Measurements from ENCODE around the gene RGCC.

RGCC gene

GRCh38 chr13:41459432-41460073 lies 2.2 kb downstream of the RGCC start:
- no peak overlapping the region for H3K4me3 ChIP-seq (ENCODE audit: low read depth, low read length)
- no peak for TF ChIP-seq CTCF (IDR thresholded peaks at IDR 0.05; ENCODE audit: insufficient read depth, low read length, missing control alignments)
- CTCF ChIA-PET, result interaction anchor here (0.8 to 2.5 kb wide), 11 partner anchors 8 to 208 kb away, joined by 3 to 11 read pairs (median 4); no protein-coding TSS in a partner anchor
- DNase-seq (ENCODE audit: low read depth, low spot score), result no peak
- POLR2A ChIA-PET, result no interaction called here

DNA sequence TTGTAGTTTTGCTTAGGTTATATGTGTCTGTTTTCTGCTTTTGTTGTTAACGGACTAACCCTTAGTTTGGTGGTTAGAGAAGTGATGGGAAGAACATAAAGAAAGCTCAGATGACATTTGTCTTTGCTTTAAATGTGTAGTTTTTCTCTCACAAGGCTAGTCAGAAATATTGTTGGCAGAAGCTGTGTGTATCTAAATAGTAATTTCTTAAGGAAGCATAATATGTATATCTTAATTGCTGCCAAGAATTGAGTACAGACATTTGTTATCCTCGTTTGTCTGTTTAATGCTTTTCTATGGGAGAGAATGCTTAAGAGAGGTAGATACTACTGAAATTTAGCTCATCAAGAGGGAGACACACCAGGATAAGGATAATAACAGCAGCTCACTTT lies 2.7 kb downstream of the RGCC start:
- DNase-seq (ENCODE audit: low read depth, low spot score), result no peak
- TF ChIP-seq CTCF (IDR thresholded peaks at IDR 0.05; ENCODE audit: insufficient read depth, low read length, missing control alignments), result no peak
- POLR2A ChIA-PET, result no interaction called here
- CTCF ChIA-PET, result interaction anchor here (1.0 to 2.5 kb wide), 7 partner anchors 9 to 193 kb away, joined by 3 to 11 read pairs (median 4); no protein-coding TSS in a partner anchor
- H3K4me3 ChIP-seq (ENCODE audit: low read depth, low read length), result no peak overlapping the region

GRCh38 chr13:41460930-41461329 lies 3.6 kb downstream of the RGCC start:
- H3K4me3 ChIP-seq (ENCODE audit: low read depth, low read length), result no peak overlapping the region
- no peak for TF ChIP-seq CTCF (IDR thresholded peaks at IDR 0.05; ENCODE audit: insufficient read depth, low read length, missing control alignments)
- DNase-seq (ENCODE audit: low read depth, low spot score), result no peak
- CTCF ChIA-PET, result interaction anchor here (1.0 to 1.2 kb wide), 3 partner anchors 10 to 26 kb away, joined by 3 to 5 read pairs (median 4); no protein-coding TSS in a partner anchor
- POLR2A ChIA-PET, result interaction anchor here (0.6 kb wide), 1 partner anchor 26 kb away, joined by 4 read pairs; no protein-coding TSS in a partner anchor

DNA sequence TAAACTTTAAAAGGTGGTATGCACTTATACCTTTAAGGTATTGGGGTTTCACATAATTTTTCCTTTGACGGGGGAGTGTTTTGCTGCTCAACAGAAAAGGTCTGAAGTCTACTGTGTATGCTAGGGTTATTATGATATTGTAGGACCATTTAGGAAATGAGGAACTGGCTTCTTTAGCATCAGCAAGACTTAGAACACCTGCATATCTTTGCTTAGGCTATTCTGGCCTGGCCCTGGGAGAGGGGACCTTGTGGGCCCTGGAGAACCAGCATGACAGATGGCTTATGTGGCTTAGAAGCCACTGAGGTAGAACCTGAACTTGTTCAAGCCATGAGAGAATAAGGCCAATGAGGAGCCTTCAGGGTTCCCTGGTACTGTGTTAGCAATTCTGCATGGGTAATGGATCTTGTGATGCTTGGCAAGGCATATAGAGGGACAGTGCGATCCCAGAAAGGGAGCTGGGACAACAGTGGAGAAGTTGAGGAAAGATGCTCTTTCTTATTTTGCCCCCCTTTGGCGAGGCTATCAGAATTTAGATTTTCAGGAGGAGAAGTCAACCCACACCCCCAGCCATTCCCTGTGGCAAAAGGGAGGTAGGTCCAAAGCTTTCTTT lies 4.3 kb downstream of the RGCC start:
- no peak for TF ChIP-seq CTCF (IDR thresholded peaks at IDR 0.05; ENCODE audit: insufficient read depth, low read length, missing control alignments)
- no peak overlapping the region for H3K4me3 ChIP-seq (ENCODE audit: low read depth, low read length)
- CTCF ChIA-PET, result no interaction called here
- no peak for DNase-seq (ENCODE audit: low read depth, low spot score)
- POLR2A ChIA-PET, result interaction anchor here (0.6 kb wide), 1 partner anchor 188 kb away, joined by 4 read pairs; no protein-coding TSS in a partner anchor

DNA sequence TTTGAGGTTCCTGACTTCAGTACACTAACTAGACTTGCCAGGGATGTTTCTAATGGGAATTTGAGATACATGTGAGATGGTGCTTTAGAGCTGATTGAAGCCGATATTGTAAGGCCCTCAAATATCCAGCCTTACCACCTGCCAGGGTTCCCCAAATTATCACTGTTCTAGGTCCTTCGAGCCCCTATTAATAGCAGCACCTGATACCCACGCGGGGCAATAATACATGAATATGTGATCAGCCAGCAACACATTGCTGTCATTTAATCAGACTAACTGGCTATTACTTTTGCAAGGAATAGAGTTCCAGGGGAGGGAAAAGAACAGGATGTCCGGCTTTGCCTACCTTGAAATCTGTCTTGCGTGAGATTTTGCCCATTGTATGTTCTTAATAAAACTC lies 5.1 kb downstream of the RGCC start:
- ChIA-PET POLR2A (interaction anchor here (0.6 kb wide), 1 partner anchor 188 kb away, joined by 4 read pairs; no protein-coding TSS in a partner anchor), CTCF (no interaction called here)
- no peak for TF ChIP-seq CTCF (IDR thresholded peaks at IDR 0.05; ENCODE audit: insufficient read depth, low read length, missing control alignments)
- no peak for DNase-seq (ENCODE audit: low read depth, low spot score)
- H3K4me3 ChIP-seq (ENCODE audit: low read depth, low read length), result no peak overlapping the region

- H3K4me3 ChIP-seq (ENCODE audit: low read depth, low read length), result no peak overlapping the region
- no peak for TF ChIP-seq CTCF (IDR thresholded peaks at IDR 0.05; ENCODE audit: insufficient read depth, low read length, missing control alignments)
- no peak for DNase-seq (ENCODE audit: low read depth, low spot score)
- ChIA-PET CTCF (no interaction called here), POLR2A (no interaction called here)
These were observed 6.7 kb downstream of the RGCC start for GRCh38 chr13:41463838-41464602.

Measured in AG04449 (cell line).